Ishikawa (cell line): ENCODE measurements around the gene SPNS3.

ENCODE experiments used
- CEBPB ChIP-seq: IDR thresholded peaks from 2 replicates; pipeline ENCODE4 v1.6.1; 2012
- CREB1 ChIP-seq: IDR thresholded peaks from 2 replicates; pipeline ENCODE4 v1.6.1; 2012; ENCODE audit warnings: low read depth
- EGR1 ChIP-seq: IDR thresholded peaks from 2 replicates; pipeline ENCODE4 v1.6.1; 2012
- EP300 ChIP-seq: IDR thresholded peaks from 2 replicates; pipeline ENCODE4 v1.6.1; 2012; ENCODE audit warnings: borderline replicate concordance
- FOXM1 ChIP-seq: IDR thresholded peaks from 2 replicates; pipeline ENCODE4 v1.6.1; 2012; ENCODE audit warnings: low read depth, borderline replicate concordance
- MAX ChIP-seq: IDR thresholded peaks from 2 replicates; pipeline ENCODE4 v1.6.1; 2012
- NFIC ChIP-seq: IDR thresholded peaks from 2 replicates; pipeline ENCODE4 v1.6.1; 2012
- RAD21 ChIP-seq: IDR thresholded peaks from 2 replicates; pipeline ENCODE4 v1.6.1; 2012; ENCODE audit warnings: low read depth
- REST ChIP-seq: IDR thresholded peaks from 2 replicates; pipeline ENCODE4 v1.6.1; 2012; ENCODE audit warnings: low read depth, mild to moderate bottlenecking
- TAF1 ChIP-seq: IDR thresholded peaks from 2 replicates; pipeline ENCODE4 v1.6.1; 2012; ENCODE audit warnings: low read depth, mild to moderate bottlenecking
- TCF12 ChIP-seq: IDR thresholded peaks from 2 replicates; pipeline ENCODE4 v1.6.1; 2012; ENCODE audit warnings: low read depth
- TEAD4 ChIP-seq: IDR thresholded peaks from 2 replicates; pipeline ENCODE4 v1.6.1; 2012
- USF1 ChIP-seq: IDR thresholded peaks from 2 replicates; pipeline ENCODE4 v1.6.1; 2012
- YY1 ChIP-seq: IDR thresholded peaks from 2 replicates; pipeline ENCODE4 v1.6.1; 2012; ENCODE audit warnings: low read depth
- ZBTB7A ChIP-seq: IDR thresholded peaks from 2 replicates; pipeline ENCODE4 v1.6.1; 2012; ENCODE audit warnings: low read depth

Gene SPNS3

GRCh38 chr17:4472286-4472685 is 38.5 kb downstream of the SPNS3 start:
- TF ChIP-seq YY1: no peak
- TF ChIP-seq TCF12: no peak
- TF ChIP-seq EGR1: no peak
- TF ChIP-seq TAF1: no peak
- TF ChIP-seq TEAD4: no peak
- no peak for TF ChIP-seq USF1
- TF ChIP-seq CEBPB: no peak
- TF ChIP-seq EP300: no peak
- TF ChIP-seq CREB1: no peak
- TF ChIP-seq FOXM1: no peak
- no peak for TF ChIP-seq REST
- no peak for TF ChIP-seq NFIC
- no peak for TF ChIP-seq MAX
- no peak for TF ChIP-seq ZBTB7A

GRCh38 chr17:4474093-4474492 is 40.4 kb downstream of the SPNS3 start:
- TF ChIP-seq TAF1: no peak
- no peak for TF ChIP-seq YY1
- no peak for TF ChIP-seq USF1
- TF ChIP-seq EP300: no peak
- no peak for TF ChIP-seq MAX
- no peak for TF ChIP-seq NFIC
- no peak for TF ChIP-seq RAD21
- TF ChIP-seq ZBTB7A: no peak
- TF ChIP-seq CREB1: no peak
- no peak for TF ChIP-seq REST
- no peak for TF ChIP-seq CEBPB
- TF ChIP-seq EGR1: no peak
- no peak for TF ChIP-seq TEAD4
- TF ChIP-seq TCF12: no peak
- no peak for TF ChIP-seq FOXM1

- TF ChIP-seq ZBTB7A (no peak), YY1 (no peak), EGR1 (no peak), USF1 (no peak), REST (no peak), TCF12 (no peak), NFIC (no peak), FOXM1 (no peak), RAD21 (no peak), MAX (no peak)
Observed at GRCh38 chr17:4475001-4475400, 41.3 kb downstream of the SPNS3 start.

GRCh38 chr17:4475463-4475862 is 41.7 kb downstream of the SPNS3 start:
- TF ChIP-seq CEBPB: no peak
- no peak for TF ChIP-seq EGR1
- no peak for TF ChIP-seq REST
- TF ChIP-seq USF1: no peak
- no peak for TF ChIP-seq TCF12
- TF ChIP-seq TAF1: no peak
- TF ChIP-seq FOXM1: no peak
- no peak for TF ChIP-seq YY1
- TF ChIP-seq TEAD4: no peak
